Erythroblast (primary cell): ENCODE results near the gene PPP2R2C.

Experiments
- DNase-seq, 2 experiments: peaks; one replicate each; lab custom pipeline; 2025; lab: John Stamatoyannopoulos, UW
- GATA1 ChIP-seq: IDR thresholded peaks from 2 replicates; pipeline ENCODE4 v1.6.1; 2011; ENCODE audit warnings: low read depth, mild to moderate bottlenecking, control low read depth, low read length, moderate library complexity
- POLR2A ChIP-seq: IDR thresholded peaks from 2 replicates; pipeline ENCODE4 v1.6.1; 2011; ENCODE audit warnings: mild to moderate bottlenecking, low read length

The PPP2R2C gene

DNA sequence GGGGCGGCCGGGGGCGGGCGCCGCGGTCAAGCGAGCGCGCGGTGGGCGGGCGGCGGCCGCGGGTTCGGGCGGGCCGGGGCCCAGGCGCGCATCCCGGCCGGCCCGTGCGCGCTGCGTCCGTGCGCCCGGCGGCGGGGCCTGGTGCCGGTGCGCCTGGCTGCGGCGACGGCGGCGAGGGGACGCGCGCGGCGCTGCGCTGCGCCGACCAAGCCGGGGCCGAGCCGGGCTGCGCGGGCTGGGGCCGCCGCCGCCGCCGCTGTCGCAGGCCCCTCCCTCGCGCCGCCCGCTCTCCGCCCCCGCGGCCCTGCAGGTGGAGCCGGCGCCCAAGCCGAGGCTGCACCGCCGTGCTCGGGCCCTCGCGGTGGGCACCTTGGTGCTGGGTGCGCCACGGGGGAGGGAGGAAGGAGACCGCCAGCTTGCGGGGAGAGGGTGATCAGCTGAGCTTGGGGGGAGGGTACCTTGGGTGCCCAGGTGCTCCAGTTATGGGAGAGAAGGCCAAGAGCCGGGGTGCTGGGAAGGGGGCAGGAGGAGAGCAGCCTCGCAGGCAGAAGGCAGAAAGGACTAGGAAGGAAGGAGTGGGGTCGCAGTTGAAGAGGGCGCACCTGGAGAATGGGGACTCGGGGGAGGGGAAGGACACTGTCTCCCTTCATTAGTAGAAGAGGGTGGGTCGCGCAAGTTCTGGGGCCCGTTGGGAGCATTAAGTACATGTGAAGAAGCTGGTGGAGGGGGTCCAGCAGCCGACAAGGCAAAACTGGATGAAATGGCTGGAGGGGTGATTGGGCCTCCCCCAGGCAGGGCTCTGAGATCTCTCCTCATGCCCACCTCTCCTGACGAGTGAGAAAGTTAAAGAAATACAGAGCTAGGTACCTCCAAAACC lies at the start of gene PPP2R2C:
PPP2R2C (minus strand) TSS at position 228 of the 877 bp plus-strand sequence. CDS start 385 bp downstream, outside the sequence.
- DNase-seq, result no peak
- no peak for TF ChIP-seq GATA1
- no peak for TF ChIP-seq POLR2A

DNA sequence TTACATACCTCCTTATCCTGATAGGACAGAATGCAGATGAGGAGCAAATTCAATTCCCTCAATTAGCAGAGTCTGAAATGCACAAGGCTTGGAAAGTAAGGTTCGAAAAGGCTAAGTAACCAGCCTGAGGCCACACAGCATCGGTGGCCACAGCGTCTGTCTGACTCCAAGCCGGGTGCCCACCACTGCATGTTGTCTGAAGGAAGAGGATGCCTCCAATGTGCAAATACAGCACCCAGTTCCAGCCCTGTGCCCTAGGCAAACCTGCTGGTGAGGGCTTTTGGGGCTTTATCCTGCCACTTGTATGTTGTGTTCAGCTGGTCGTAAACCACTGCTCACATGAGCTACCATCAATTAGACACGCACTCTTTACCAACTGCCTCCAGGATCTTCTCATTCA lies 48.6 kb upstream of the PPP2R2C start:
- TF ChIP-seq GATA1, result no peak
- DNase-seq, result no peak

DNA sequence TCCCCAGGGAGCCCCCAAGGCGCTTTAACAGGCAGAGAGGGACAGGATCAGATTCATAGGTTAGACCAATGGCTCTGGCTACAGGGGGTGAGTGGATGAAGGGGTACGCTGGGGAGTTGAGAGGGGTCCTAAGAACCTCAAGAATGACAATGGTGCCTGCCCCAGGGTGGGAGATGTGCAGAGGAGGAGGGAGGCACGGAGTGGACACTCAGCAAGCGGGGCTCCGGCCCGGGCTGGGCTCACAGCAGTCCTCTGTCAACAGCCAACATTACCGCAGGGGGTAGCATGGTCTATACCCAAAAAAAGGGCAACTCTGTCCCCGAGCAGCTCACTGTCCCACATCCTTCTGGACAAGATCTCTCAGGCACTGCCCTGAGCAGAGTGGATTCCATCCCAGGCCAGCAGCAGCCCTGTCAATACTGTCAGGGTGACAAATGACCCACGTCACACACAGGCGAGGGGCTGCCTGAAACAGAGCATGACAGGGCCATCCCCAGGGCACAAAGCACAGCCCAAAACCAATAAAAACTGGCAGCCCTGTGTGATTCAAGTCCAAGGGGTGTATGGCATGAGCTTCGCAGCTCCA lies 47.7 kb upstream of the PPP2R2C start:
- TF ChIP-seq GATA1, result no peak
- TF ChIP-seq POLR2A, result no peak
- no peak for DNase-seq

DNA sequence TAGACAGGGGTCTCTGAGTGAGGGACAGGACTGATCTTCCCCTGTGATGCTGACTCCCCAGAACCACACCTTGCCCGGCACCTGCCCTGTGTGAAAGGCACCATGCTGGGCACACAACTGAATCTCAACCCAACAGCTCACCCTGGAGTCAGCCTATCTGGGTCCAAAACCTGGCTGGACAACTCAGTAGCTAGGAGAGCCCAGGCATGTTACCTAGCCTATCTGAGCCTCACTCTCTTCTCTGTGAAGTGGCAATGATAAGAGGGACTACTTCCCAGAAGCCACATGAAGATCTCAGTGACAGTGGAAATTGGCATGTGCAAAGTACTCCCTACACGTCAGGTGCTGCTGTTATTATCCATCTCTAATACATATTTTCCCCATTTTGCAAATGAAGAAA lies 44.8 kb upstream of the PPP2R2C start:
- DNase-seq, result no peak
- TF ChIP-seq GATA1 (no peak), POLR2A (no peak)

DNA sequence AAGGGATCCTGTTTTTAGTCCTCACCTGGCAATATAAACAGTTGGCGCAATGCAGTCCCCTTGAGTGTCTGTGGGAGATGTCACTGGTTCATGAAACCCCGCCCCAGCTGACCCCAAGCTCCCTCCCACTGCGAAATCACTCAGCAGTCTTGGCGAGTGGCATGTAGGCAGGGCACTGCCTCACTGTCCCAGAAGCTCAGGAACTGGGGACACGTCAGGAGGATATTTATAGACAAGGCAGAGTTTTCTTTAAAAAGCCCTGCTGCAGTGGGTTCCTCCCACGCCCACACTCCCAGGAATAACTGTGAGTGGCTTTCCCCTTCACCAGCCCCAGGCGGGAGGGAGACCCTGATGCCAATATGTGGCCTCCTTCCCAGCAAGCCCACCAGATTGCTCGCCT lies 44.3 kb upstream of the PPP2R2C start:
- no peak for DNase-seq
- TF ChIP-seq POLR2A, result no peak
- TF ChIP-seq GATA1, result no peak

DNA sequence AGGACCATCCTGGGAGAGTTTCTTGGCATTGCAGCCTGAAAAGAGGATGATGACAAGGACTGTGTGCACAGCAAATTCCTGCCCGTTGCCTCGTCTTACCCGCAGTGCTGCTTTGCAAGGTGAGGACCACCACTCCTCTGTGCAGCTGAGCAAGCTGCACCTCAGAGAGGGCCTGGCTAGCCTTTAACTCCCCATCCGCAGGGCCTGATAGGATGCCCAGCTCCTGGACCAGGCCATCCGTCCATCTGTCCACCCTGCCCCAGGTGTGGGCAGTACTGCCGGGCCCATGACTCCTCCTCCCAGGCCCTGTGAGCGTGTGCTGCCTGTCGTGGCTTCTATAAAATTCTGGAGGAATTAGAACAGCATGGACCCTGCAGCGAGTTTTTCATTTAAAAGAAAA lies 43.9 kb upstream of the PPP2R2C start:
- TF ChIP-seq POLR2A (no peak), GATA1 (no peak)
- DNase-seq, result no peak

DNA sequence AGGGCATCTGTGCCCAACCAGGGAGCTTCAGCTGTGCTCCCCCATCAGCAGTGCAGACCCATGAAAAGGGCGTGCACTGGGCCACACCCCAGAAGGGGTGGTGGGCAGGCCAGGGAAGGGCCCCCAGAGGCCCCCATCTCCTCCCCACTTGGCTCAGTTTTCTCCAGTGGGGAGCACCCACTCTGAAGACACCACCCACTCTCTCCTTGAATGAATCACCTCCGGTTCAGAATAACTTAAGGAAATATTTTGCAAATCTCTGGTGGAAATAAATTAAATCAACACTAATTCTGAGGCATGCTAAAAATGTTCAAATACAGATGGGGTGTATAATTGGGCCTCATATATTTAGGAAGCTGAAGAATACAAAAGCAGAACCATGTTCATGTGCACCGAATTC lies 41.3 kb upstream of the PPP2R2C start:
- no peak for DNase-seq
- TF ChIP-seq GATA1 (no peak), POLR2A (no peak)

DNA sequence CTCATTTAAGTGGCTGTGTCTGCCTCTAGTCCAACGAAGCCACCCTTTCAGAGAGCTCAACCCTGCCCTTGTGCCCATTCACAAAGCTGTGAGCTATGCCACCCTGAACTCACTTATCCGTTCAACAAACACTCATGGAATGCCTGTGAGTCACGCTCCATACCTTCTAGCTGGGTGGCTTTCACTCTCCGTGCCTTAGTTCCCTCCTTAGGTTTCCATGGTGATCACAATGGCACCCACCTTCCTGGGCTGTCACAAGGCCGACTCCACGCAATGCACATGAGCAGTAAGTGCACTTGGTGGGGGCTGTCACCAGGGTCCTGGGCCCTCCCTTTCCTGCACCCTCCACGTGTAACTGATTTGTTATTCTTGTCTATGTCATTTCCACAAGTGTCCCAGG lies 37.2 kb upstream of the PPP2R2C start:
- no peak for DNase-seq
- TF ChIP-seq POLR2A, result no peak

DNA sequence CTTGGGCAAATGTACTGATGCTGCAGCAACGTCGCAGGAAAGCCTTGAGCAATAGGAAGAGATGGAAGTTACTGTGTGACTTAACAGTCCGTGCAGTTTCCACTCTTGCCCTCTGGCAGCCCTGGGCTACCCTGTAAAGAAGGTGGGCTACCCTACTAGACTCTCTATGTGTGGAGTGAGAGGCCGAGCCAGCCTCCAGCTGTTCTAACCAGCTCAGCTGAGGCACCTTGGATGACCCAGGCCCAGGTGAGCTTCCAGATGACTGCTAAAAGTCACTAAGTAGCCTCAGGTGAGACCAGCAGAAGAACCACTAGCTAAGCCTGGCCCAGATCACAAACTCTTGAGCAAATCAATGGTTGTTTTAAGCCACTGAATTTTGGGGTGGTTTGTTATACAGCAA lies 34.9 kb upstream of the PPP2R2C start:
- DNase-seq, result no peak
- TF ChIP-seq GATA1 (no peak), POLR2A (no peak)

DNA sequence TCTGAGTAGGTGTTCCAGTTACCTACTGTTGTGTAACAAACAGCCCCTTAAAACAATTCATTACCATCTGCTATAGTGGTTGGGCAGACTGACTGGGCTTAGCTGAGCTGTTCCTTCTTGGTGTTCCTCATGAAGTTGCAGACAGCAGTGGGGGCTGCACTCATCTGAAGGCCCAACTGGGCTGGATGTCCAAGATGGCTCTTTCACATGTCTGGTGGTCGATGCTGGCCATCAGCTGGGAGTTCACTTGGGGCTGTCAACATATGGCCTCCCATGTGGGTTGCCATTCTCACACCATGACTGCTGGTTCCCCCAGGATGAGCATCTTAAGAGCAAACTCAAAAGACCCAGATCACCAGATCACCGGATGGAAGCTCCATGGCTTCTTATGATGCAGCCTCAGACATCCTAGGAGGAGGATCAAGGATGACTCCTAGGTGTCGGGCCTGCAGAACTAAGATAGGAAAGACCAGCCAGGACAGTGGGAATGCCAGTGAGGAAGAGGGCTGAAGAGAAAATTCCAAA lies 34.3 kb upstream of the PPP2R2C start:
- TF ChIP-seq POLR2A (no peak), GATA1 (no peak)
- DNase-seq, result no peak

DNA sequence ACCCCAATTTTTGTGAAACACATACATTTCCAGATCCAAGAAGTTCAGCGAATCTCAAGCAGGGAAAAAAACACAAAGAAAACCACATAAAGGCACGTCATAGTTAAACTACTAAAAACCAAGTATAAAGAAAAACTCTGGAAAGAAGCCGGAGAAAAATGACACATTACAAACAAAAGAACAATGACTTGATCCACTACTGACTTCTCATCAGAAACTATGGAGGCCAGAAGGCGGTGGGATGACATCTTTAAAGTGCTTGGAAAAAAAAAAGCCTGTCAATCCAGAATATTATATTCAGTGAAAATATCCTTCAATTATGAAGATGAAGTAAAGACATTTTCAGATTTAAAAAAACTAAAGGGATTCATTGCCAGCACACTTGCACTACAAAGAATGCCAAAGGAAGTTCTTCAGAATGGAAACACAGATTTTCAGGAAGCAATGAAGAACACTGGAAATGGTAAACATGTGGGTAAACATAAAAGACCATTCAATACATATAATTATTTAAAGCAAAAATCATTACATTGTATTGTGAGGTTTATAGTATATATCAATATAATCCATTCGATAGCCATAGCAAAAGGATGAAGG lies 32.6 kb upstream of the PPP2R2C start:
- no peak for DNase-seq
- no peak for TF ChIP-seq POLR2A
- TF ChIP-seq GATA1, result no peak

DNA sequence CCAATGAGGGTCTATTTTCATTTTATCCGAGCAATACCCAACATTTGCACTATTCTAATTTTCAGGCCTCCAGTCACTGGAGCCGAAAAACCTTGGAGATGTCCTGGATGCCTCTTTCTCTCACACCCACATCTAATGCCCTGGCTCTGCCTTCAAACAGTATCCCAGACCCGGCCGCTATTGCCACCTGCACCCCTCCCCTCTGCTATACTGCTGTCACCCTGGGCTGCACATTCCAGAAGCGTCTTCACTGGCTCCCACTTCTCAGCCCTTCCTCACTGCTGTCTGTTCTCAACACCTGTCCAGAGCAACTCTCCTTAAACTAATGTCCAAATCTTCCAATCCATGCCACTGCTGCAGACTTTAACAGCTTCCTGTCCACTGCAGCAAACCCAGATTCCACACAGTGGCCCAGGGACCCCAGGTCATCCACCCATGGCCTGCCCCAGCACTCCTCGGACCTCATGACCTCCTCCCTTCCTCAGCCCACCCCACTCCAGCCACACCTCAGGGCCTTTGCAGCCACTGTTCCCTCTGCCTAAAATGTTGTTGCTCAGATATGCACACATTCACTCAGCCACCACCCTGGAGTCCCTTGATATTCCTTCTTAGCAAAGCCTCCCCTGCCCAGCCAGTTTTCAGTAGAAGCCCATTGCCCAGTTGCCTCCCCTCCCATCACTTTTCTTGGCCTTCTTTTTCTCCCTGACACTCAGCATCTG lies 30.5 kb upstream of the PPP2R2C start:
- DNase-seq, result no peak
- TF ChIP-seq GATA1, result no peak
- no peak for TF ChIP-seq POLR2A

DNA sequence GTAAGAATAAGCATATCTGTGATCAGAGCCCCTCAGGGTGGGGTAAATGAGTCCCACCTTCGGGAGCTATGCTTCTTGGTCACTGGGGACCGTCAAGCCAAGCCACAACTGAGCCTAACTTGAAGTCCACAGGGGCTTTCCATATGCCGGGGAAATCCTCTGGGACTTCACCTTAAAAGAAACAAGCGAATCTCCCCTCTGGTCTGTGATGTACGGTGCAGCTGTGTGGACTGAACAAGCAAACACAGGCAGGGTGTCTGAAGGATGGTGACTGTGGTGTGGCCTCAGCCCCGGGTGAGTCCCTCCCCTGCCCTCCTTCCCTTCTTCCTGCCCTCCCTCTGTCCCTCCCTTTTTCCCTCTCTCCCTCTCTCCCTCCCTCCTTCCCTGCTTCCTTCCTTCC lies 29.7 kb upstream of the PPP2R2C start:
- no peak for DNase-seq
- no peak for TF ChIP-seq GATA1
- TF ChIP-seq POLR2A, result no peak
